A549 treated with DMSO at 1 μM for 4 hours (cell line): Measurements from ENCODE around the gene KRTAP15-1. TPM values are rescaled to one million over a fixed set of nuclear protein-coding genes. Genes with fewer than 3 reads are reported as not detected.

Source experiments
- total RNA-seq: library from RNA; stranded (reverse); fragments of 200-300 nt; extraction: Qiagen RNA extraction; gene quantifications from 5 replicates; pipeline ENCODE4 v1.2.3, GENCODE V29; 2022; ENCODE audit warnings: low read depth

Gene KRTAP15-1, protein sequence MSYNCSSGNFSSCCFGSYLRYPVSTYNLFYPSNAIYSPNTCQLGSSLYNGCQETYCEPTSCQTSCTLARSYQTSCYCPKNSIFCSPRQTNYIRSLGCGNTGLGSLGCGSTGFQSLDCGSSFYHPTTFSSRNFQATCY
- total RNA-seq, result not detected in 5 replicates

DNA sequence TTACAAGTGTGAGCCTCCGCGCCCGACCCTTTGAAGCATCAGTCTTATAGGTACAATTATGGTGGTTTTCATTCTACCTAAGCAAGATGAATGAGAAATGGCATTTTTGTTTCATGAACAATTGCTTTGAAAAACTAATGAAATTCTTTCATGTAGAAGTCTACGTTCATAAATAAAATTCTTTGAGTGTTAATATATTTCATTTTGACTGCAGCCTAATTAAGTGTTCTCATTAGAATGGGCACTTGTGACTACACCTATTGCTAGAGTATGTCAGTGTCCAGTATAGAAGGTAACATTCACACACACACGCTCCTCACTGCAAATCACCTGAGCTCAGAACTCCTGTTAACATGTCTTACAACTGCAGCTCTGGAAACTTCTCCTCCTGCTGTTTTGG, at the start of gene KRTAP15-1:
Gene KRTAP15-1, plus strand, starts transcription at position 301 of the 400 bp plus-strand sequence. Its CDS starts 53 bp downstream, at position 354.

DNA sequence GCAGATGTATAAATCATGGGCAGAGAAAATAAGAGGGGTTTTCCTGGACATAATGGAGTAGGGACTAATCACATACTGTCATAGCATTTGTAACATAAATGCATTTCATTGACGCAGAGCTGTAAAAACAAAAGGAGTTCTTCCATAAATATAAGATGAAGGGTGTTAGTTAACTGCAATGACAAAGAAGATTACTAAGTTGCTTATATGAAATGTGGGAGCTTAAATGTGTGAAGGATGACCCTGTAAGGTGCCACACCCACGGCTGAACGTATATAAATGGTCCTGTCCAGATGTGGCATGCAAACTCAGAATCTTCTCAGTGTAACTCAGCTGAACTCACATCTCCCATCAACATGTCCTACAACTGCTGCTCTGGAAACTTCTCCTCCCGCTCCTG, 44.3 kb upstream of the KRTAP15-1 start, which contains the start of gene KRTAP13-1:
Gene KRTAP13-1, plus strand, starts transcription at position 301 of the 400 bp plus-strand sequence. Its CDS starts 56 bp downstream, at position 357.

DNA sequence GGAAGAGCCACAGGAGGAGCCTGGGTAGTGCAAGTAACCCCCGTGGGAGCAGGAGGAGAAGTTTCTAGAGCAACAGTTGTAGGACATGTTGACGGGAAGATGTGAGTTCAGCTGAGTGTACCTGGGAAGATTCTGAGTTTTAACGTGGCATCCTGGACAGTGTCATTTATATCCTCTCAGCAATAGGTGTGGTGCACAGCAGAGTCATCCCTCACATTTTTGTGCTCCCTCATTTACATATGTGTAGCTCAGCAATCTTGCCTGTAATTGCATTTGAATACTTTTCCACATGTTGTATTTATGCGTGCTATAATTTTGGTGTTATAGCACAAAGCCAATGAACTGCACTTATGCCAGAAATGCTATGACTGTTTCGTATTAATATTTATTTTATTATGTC, 14.2 kb upstream of the KRTAP15-1 start, which contains the start of gene KRTAP13-3:
Gene KRTAP13-3, minus strand, starts transcription at position 101 of the 400 bp plus-strand sequence. Its CDS starts 14 bp downstream, at position 87.

DNA sequence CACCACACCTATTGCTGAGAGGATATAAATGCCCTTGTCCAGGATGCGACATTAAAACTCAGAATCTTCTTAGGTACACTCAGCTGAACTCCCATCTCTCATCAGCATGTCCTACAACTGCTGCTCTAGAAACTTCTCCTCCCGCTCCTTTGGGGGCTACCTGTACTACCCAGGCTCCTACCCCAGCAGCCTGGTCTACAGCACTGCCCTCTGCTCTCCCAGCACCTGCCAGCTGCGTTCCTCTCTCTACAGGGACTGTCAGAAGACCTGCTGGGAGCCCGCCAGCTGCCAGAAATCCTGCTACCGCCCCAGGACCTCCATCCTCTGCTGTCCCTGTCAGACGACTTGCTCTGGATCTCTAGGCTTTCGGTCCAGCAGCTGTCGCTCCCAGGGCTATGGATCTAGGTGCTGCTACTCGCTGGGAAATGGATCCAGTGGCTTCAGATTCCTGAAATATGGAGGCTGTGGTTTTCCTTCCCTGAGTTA, 9.9 kb upstream of the KRTAP15-1 start, which contains the start of gene KRTAP13-4:
Gene KRTAP13-4, plus strand, starts transcription at position 51 of the 486 bp plus-strand sequence. Its CDS starts 56 bp downstream, at position 107.

DNA sequence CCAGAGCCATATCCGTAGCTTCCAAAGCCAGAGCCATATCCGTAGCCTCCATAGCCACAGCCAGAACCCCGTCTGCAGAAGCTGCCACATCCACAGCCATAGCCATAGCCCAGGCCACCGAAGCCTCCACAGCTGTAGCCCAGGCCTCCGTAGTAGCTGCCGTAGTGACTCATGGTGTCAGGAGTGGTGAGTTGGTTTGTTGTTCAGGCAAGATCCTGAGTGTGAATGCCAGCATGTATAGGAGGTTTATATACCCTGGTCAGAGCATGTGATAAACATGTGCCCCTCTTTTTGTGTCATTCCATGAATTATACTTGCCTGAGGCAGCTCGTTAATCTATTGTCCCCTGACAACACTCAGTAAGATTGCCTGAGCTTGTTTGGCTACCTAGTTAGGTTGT, 40.1 kb downstream of the KRTAP15-1 start, which contains the start of gene KRTAP19-1:
Gene KRTAP19-1, minus strand, starts transcription at position 223 of the 400 bp plus-strand sequence. Its CDS starts 50 bp downstream, at position 173.

DNA sequence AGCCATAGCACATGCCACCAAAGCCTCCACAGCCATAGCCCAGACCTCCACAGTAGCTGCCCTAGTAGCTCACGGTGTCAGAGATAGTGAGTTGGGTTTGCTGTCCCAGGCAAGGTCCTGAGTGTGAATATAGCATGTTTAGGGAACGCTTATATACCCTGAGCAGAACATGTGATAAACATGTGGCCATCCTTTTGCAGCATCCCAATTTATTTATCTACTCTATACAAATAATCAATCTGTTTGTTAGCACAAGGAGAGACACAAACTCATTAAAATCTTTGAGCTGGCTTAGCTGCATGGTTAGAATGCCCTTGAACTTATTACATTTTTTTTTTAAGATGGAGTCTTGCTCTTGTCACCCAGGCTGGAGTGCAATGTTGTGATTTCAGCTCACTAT, 47.3 kb downstream of the KRTAP15-1 start, which contains the start of gene KRTAP19-2:
Gene KRTAP19-2, minus strand, starts transcription at position 101 of the 400 bp plus-strand sequence. Its CDS starts 88 bp downstream, at position 13.

Other genes starting within 250 kb of the KRTAP15-1 start
- not detected in 5 replicates for gene CLDN8, start 224.2 kb upstream of the KRTAP15-1 start, total RNA-seq
- gene KRTAP24-1, start 157.3 kb upstream of the KRTAP15-1 start, total RNA-seq, result not detected in 5 replicates
- gene KRTAP25-1, start 150.8 kb upstream of the KRTAP15-1 start, total RNA-seq, result not detected in 5 replicates
- not detected in 5 replicates for gene KRTAP26-1, start 120.0 kb upstream of the KRTAP15-1 start, total RNA-seq
- gene KRTAP27-1, start 102.6 kb upstream of the KRTAP15-1 start, total RNA-seq, result not detected in 5 replicates
- gene KRTAP23-1, start 91.7 kb upstream of the KRTAP15-1 start, total RNA-seq, result not detected in 5 replicates
- gene KRTAP13-2, start 68.0 kb upstream of the KRTAP15-1 start, total RNA-seq, result not detected in 5 replicates
- gene KRTAP13-1, start 44.2 kb upstream of the KRTAP15-1 start, total RNA-seq, result not detected in 5 replicates
- not detected in 5 replicates for gene KRTAP13-3, start 14.3 kb upstream of the KRTAP15-1 start, total RNA-seq
- gene KRTAP13-4, start 10.1 kb upstream of the KRTAP15-1 start, total RNA-seq, result not detected in 5 replicates
- not detected in 5 replicates for gene KRTAP19-1, start 40.1 kb downstream of the KRTAP15-1 start, total RNA-seq
- not detected in 5 replicates for gene KRTAP19-2, start 47.2 kb downstream of the KRTAP15-1 start, total RNA-seq
- gene KRTAP19-3, start 51.7 kb downstream of the KRTAP15-1 start, total RNA-seq, result not detected in 5 replicates
- not detected in 5 replicates for gene KRTAP19-4, start 56.9 kb downstream of the KRTAP15-1 start, total RNA-seq
- not detected in 5 replicates for gene KRTAP19-5, start 61.9 kb downstream of the KRTAP15-1 start, total RNA-seq
- not detected in 5 replicates for gene KRTAP19-6, start 101.6 kb downstream of the KRTAP15-1 start, total RNA-seq
- gene KRTAP19-7, start 121.0 kb downstream of the KRTAP15-1 start, total RNA-seq, result not detected in 5 replicates
- not detected in 5 replicates for gene KRTAP22-2, start 150.1 kb downstream of the KRTAP15-1 start, total RNA-seq
- gene KRTAP6-3, start 152.2 kb downstream of the KRTAP15-1 start, total RNA-seq, result not detected in 5 replicates
- not detected in 5 replicates for gene KRTAP6-2, start 158.6 kb downstream of the KRTAP15-1 start, total RNA-seq
- gene KRTAP22-1, start 160.8 kb downstream of the KRTAP15-1 start, total RNA-seq, result not detected in 5 replicates
- not detected in 5 replicates for gene KRTAP6-1, start 173.7 kb downstream of the KRTAP15-1 start, total RNA-seq
- not detected in 5 replicates for gene KRTAP20-1, start 176.2 kb downstream of the KRTAP15-1 start, total RNA-seq
- gene KRTAP20-4, start 180.4 kb downstream of the KRTAP15-1 start, total RNA-seq, result not detected in 5 replicates
- gene KRTAP20-2, start 194.9 kb downstream of the KRTAP15-1 start, total RNA-seq, result not detected in 5 replicates
- gene KRTAP20-3, start 202.6 kb downstream of the KRTAP15-1 start, total RNA-seq, result not detected in 5 replicates